Measurements from ENCODE around the gene TTC7B. TPM values are rescaled to one million over a fixed set of nuclear protein-coding genes. Genes with fewer than 3 reads are reported as not detected.

Gene TTC7B
- total RNA-seq, 1 donor = 24.9 TPM

GRCh38 chr14:90495357-90496276, 320.6 kb downstream of the TTC7B start:
- peak; percentile 76 for DNase-seq (ENCODE audit: low read depth)
- no peak for TF ChIP-seq CTCF (IDR thresholded peaks at IDR 0.05; ENCODE audit: insufficient read depth, low read length)
- no peak overlapping the region for H3K4me3 ChIP-seq (ENCODE audit: low read depth, low read length)

GRCh38 chr14:90491911-90492531, 324.2 kb downstream of the TTC7B start:
- no peak for TF ChIP-seq CTCF (IDR thresholded peaks at IDR 0.05; ENCODE audit: insufficient read depth, low read length)
- DNase-seq (ENCODE audit: low read depth) = no peak
- H3K4me3 ChIP-seq (ENCODE audit: low read depth, low read length) = no peak overlapping the region

GRCh38 chr14:90491221-90491885, 324.9 kb downstream of the TTC7B start:
- no peak overlapping the region for H3K4me3 ChIP-seq (ENCODE audit: low read depth, low read length)
- peak; percentile 82 for DNase-seq (ENCODE audit: low read depth)
- no peak for TF ChIP-seq CTCF (IDR thresholded peaks at IDR 0.05; ENCODE audit: insufficient read depth, low read length)

GRCh38 chr14:90490720-90491050, 325.5 kb downstream of the TTC7B start:
- TF ChIP-seq CTCF (IDR thresholded peaks at IDR 0.05; ENCODE audit: insufficient read depth, low read length) = no peak
- DNase-seq (ENCODE audit: low read depth) = no peak
- no peak overlapping the region for H3K4me3 ChIP-seq (ENCODE audit: low read depth, low read length)

- no peak for TF ChIP-seq CTCF (IDR thresholded peaks at IDR 0.05; ENCODE audit: insufficient read depth, low read length)
- no peak overlapping the region for H3K4me3 ChIP-seq (ENCODE audit: low read depth, low read length)
- DNase-seq (ENCODE audit: low read depth) = no peak
Measured at GRCh38 chr14:90489916-90490719, 326.1 kb downstream of the TTC7B start.

GRCh38 chr14:90489306-90489705, 326.9 kb downstream of the TTC7B start:
- DNase-seq (ENCODE audit: low read depth) = no peak
- no peak for TF ChIP-seq CTCF (IDR thresholded peaks at IDR 0.05; ENCODE audit: insufficient read depth, low read length)
- H3K4me3 ChIP-seq (ENCODE audit: low read depth, low read length) = no peak overlapping the region
